Stomach (tissue), 9 donors: ENCODE measurements around the gene GALNT2. TPM values are rescaled to one million over a fixed set of nuclear protein-coding genes. Genes with fewer than 3 reads are reported as not detected.
A peak's percentile ranks its signal among the peaks of the same experiment; 100 is the strongest.

Experiments
- DNase-seq, 2 donors: peaks; one replicate each; pipeline versions ENCODE4 v3.0.0 to v3.0.0-alpha.2; 2013 to 2019
- H3K27ac ChIP-seq, 5 donors: fragments of 200-600 bp in 4 of 5; sonication (generic) in 4 of 5; one replicate each; pipeline ENCODE4 v1.5.1; 2013 to 2019; ENCODE audit warnings: mild to moderate bottlenecking in 1 of 5, moderate library complexity in 1 of 5
- H3K27me3 ChIP-seq, 3 donors: fragments of 200-600 bp; sonication (generic); one replicate each; pipeline ENCODE4 v1.5.1; 2017 to 2019; ENCODE audit warnings: mixed run types in 1 of 3
- H3K36me3 ChIP-seq, 4 donors: fragments of 200-600 bp; sonication (generic); 1 replicate in 3 of 4; 2 replicates in 1 of 4; pipeline ENCODE4 v1.5.1; 2016 to 2019
- H3K4me1 ChIP-seq, 4 donors: fragments of 200-600 bp; sonication (generic); one replicate each; pipeline ENCODE4 v1.5.1; 2016 to 2019
- H3K4me3 ChIP-seq, 4 donors: fragments of 200-600 bp; sonication (generic) in 3 of 4; one replicate each; pipeline ENCODE4 v1.5.1; 2016 to 2019; ENCODE audit warnings: mild to moderate bottlenecking in 1 of 4
- H3K9me3 ChIP-seq, 4 donors: fragments of 200-600 bp; sonication (generic); one replicate each; pipeline ENCODE4 v1.5.1; 2016 to 2019
- CTCF ChIP-seq, 7 experiments: fragments of 450-650 bp in 4 of 7; fragments of 200-600 bp in 3 of 7; sonication (generic) in 3 of 7; IDR thresholded peaks; one replicate each; pipeline ENCODE4 v1.5.1; 2016 to 2019; ENCODE audit warnings: antibody characterized with exemption in 7 of 7, control low read depth in 2 of 7, mild to moderate bottlenecking in 1 of 7
- EP300 ChIP-seq: sonication (generic); formaldehyde crosslinking; IDR thresholded peaks from one replicate; pipeline ENCODE4 v1.6.1; 2017; ENCODE audit warnings: antibody characterized with exemption
- POLR2A ChIP-seq, 4 donors: fragments of 450-650 bp; IDR thresholded peaks; one replicate each; pipeline ENCODE4 v1.6.1; 2016; ENCODE audit warnings: antibody characterized with exemption in 4 of 4, control low read depth in 2 of 4, mild to moderate bottlenecking in 1 of 4, moderate library complexity in 1 of 4
- POLR2AphosphoS5 ChIP-seq, 3 donors: sonication (generic); formaldehyde crosslinking; IDR thresholded peaks; one replicate each; pipeline ENCODE4 v1.6.1; 2016; ENCODE audit warnings: antibody characterized with exemption in 3 of 3
- WGBS, 5 donors: extraction: QIAGEN DNeasy Blood & Tissue Kit in 3 of 5; methylation state at CpG; one replicate each; pipeline versions ENCODE4 v1.1.5 to v1.1.7; 2013 to 2018; 5-methylcytosine and 5-hydroxymethylcytosine counted together
- intact Hi-C: fragments of 100-400 bp; cut with DNase I; formaldehyde crosslinking; loops from one replicate; pipeline ENCODE4 v1.15.1; 2023; ENCODE audit warnings: low total_unique reads
- polyA plus RNA-seq, 3 donors: library from polyadenylated mRNA; stranded (reverse); fragments of 200-250 nt; gene quantifications; one replicate each; pipeline ENCODE4 v1.2.3, GENCODE V29; 2013
- total RNA-seq, 5 donors: library from RNA; depleted of rRNA; stranded (reverse); fragments of >200 nt; gene quantifications; one replicate each; pipeline versions ENCODE4 v1.1.0 to v1.2.3, GENCODE V29; 2014 to 2016
- donor health status: healthy with polysubstance abuse.
- donor health status: Bipolar disorder and iron deficiency.
- donor health status: healthy.

Gene GALNT2
- total and polyA plus RNA-seq, 8 donors, result 5.5 to 101 (median 43.1) TPM

- 90 to 95% (median 94%) methylated on average over 4 of the region's 4 CpGs for WGBS, 5 donors
- Histone ChIP-seq H3K4me3 (no peak overlapping the region), H3K36me3 (peaks cover 0 to 5% (median 0%) of the 10 kb centered on the region in 4 donors), H3K9me3 (no peaks in the 10 kb centered on the region), H3K27me3 (no peaks in the 10 kb centered on the region), H3K4me1 (peaks cover 16 to 75% (median 42%) of the 10 kb centered on the region in 4 donors), H3K27ac (no peak overlapping the region)
- intact Hi-C loops, result no loop called here
- DNase-seq, result no peak
- TF ChIP-seq POLR2A (IDR thresholded peaks at IDR 0.05), result no peak
- no peak for TF ChIP-seq POLR2AphosphoS5 (IDR thresholded peaks at IDR 0.05)
- TF ChIP-seq EP300, result no peak
- no peak for TF ChIP-seq CTCF (IDR thresholded peaks at IDR 0.05)
Observed at GRCh38 chr1:230139315-230139714, 72.3 kb downstream of the GALNT2 start.

DNA sequence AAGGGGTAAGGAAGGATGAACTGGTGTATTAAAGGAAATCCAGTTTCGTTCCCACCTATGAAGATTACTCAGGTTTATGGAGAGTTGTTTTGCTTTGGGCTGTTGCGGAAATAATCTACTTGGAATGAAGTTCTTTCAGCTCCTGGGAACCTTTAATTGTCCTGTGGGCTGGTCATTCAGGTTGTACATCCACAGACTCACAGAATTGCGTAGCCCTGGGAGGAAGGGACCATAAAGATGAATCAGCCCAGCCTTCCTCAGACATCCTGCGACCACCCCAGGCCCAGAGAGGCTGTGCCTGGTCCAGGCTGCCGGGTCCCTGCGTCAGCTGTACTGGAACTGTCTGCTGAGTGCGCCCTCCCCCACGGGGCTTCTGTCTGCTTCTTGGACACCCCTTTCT is 72.7 kb downstream of the GALNT2 start:
- Histone ChIP-seq H3K4me1 (peaks cover 16 to 75% (median 44%) of the 10 kb centered on the region in 4 donors), H3K27ac (no peak overlapping the region), H3K36me3 (peaks cover 0 to 5% (median 0%) of the 10 kb centered on the region in 4 donors), H3K27me3 (no peaks in the 10 kb centered on the region), H3K9me3 (no peaks in the 10 kb centered on the region), H3K4me3 (no peak overlapping the region)
- DNase-seq, result no peak
- WGBS, 5 donors, result 88 to 95% (median 89%) methylated on average over 4 to 8 of the region's 8 CpGs
- intact Hi-C loops, result no loop called here
- TF ChIP-seq POLR2A (IDR thresholded peaks at IDR 0.05) (no peak), EP300 (no peak), POLR2AphosphoS5 (IDR thresholded peaks at IDR 0.05) (no peak), CTCF (IDR thresholded peaks at IDR 0.05) (no peak)

DNA sequence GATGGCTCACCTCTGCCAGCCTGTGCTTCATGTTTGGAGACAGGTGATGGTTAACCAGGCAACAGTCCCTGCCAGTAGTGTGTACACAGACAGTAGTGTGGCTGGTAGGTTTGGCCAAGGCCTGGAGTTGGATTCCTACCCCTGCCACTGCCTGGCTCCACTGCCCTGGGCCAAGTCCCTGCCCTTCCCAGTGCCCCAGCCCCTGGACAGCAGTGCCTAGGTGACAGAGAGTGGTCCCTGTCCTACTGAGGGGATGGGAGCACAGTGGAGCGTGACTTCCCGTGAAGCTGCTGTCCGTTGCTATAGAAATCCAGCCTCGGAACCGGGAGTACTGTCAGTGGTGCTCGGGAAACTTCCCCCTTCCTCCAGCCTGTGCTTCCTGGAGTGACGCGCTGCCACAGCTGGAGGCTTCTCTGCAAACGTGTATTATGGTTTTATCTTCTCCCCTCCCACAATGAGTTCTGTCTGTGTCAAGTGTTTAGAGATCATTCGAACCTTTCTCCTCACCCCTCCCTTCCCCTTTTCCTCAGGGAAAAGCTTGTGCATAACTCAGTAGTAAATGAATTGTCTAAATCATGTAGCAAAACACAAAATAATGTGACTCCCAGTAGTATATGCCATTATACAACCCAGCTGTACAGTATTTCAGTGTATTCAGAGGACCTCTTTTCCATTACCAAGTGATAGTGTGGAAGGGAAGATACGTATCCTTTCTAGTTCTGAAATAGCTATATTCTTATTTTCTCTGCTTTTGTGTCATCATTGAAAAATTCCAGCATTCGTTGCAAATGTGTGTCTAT is 73.4 kb downstream of the GALNT2 start:
- 63 to 74% (median 71%) methylated on average over 12 of the region's 12 CpGs for WGBS, 5 donors
- TF ChIP-seq POLR2A (IDR thresholded peaks at IDR 0.05) (no peak), POLR2AphosphoS5 (IDR thresholded peaks at IDR 0.05) (no peak), CTCF (IDR thresholded peaks at IDR 0.05) (no peak), EP300 (no peak)
- peaks cover 20 to 79% (median 49%) of the 10 kb centered on the region in 4 donors for H3K4me1 ChIP-seq
- H3K27ac ChIP-seq, result no peak overlapping the region
- no peaks in the 10 kb centered on the region for H3K9me3 ChIP-seq
- no peaks in the 10 kb centered on the region for H3K27me3 ChIP-seq
- H3K36me3 ChIP-seq, result peaks cover 0 to 5% (median 0%) of the 10 kb centered on the region in 4 donors
- H3K4me3 ChIP-seq, result no peak overlapping the region
- peak in 1 of 2 donors; percentile 74 for DNase-seq
- intact Hi-C loops, result no loop called here

DNA sequence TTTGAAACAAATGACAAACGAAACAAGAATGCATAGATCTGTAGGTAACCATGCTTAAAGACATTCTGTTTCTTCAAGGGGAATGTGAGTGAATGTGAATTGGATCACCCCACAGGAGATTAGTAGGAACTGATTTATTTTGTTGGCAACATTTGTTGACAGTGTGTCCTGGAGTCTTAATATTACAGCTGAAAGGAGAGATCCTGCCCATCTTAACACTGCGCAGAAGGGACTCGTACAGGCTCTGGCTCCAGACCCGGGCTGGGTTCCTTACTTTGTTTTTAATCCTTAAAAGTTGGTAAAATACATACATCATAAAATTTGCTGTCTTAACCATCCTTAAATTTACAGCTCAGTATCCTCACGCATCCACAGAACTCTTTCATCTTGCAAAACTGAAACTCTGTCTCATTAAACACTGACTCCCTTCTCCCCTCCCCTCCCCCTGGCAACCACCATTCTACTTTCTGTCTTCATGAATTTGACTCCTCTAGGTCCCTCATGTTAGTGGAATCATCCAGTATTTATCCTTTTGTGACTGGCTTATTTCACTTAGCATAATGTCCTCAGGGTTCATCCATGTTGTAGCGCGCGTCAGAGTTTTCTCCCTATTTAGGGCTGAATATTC is 74.1 kb downstream of the GALNT2 start:
- Histone ChIP-seq H3K27ac (no peak overlapping the region), H3K27me3 (no peaks in the 10 kb centered on the region), H3K4me3 (no peak overlapping the region), H3K9me3 (no peaks in the 10 kb centered on the region), H3K36me3 (peaks cover 0 to 5% (median 0%) of the 10 kb centered on the region in 4 donors), H3K4me1 (peaks cover 25 to 84% (median 54%) of the 10 kb centered on the region in 4 donors)
- no peak for DNase-seq
- intact Hi-C loops, result no loop called here
- 91 to 95% (median 94%) methylated on average over 8 of the region's 8 CpGs for WGBS, 5 donors
- TF ChIP-seq POLR2AphosphoS5 (IDR thresholded peaks at IDR 0.05) (no peak), CTCF (IDR thresholded peaks at IDR 0.05) (no peak), POLR2A (IDR thresholded peaks at IDR 0.05) (no peak), EP300 (no peak)
